Activated CD8-positive, alpha-beta T cell treated with anti-CD3 and anti-CD28 coated beads for 36 hours (primary cell): Measurements from ENCODE around the gene PLEKHN1. TPM values are rescaled to one million over a fixed set of nuclear protein-coding genes. Genes with fewer than 3 reads are reported as not detected.

Experiments
- ATAC-seq: fragments of 200-7000 bp; cut with Tn5 transposase; one replicate; pipeline ENCODE4 v1.10.0; 2021; ENCODE audit warnings: mild to moderate bottlenecking, moderate library complexity
- CTCF ChIA-PET: fragments of 350-600 bp; sonication (Branson Sonifier 250); formaldehyde crosslinking; loops from one replicate; lab custom pipeline; 2021; ENCODE audit warnings: antibody characterized with exemption; lab: Charles Lee
- POLR2A ChIA-PET: fragments of 350-600 bp; sonication (Branson Sonifier 250); formaldehyde crosslinking; loops from one replicate; lab custom pipeline; 2021; ENCODE audit warnings: antibody characterized with exemption; lab: Charles Lee
- DNase-seq: peaks from one replicate; pipeline ENCODE4 v3.0.0-alpha.2; 2020
- H3K27ac Mint-ChIP-seq: one replicate; pipeline ENCODE4 v1.8.0; 2021; ENCODE audit warnings: mild to moderate bottlenecking, mixed read lengths
- H3K27me3 Mint-ChIP-seq: one replicate; pipeline ENCODE4 v1.8.0; 2021; ENCODE audit warnings: mixed read lengths
- H3K36me3 Mint-ChIP-seq: one replicate; pipeline ENCODE4 v1.8.0; 2021; ENCODE audit warnings: low read depth, mixed read lengths
- H3K4me1 Mint-ChIP-seq: one replicate; pipeline ENCODE4 v1.8.0; 2021; ENCODE audit warnings: low read depth, mixed read lengths
- H3K4me3 Mint-ChIP-seq: one replicate; pipeline ENCODE4 v1.8.0; 2021; ENCODE audit warnings: mild to moderate bottlenecking, moderate library complexity, mixed read lengths
- H3K9me3 Mint-ChIP-seq: one replicate; pipeline ENCODE4 v1.8.0; 2021; ENCODE audit warnings: mixed read lengths
- intact Hi-C: fragments of 100-400 bp; cut with micrococcal nuclease; formaldehyde crosslinking; loops from one replicate; pipeline ENCODE4 v1.10.0; 2022
- total RNA-seq, 2 experiments: library from RNA; stranded (reverse); gene quantifications; one replicate each; pipeline ENCODE4 v1.2.3, GENCODE V29; 2021
- TF ChIP-seq, protein P1 (sequence below): fragments of 200-600 bp; IDR thresholded peaks from one replicate; pipeline ENCODE4 v1.8.0; 2022; ENCODE audit warnings: antibody characterized with exemption, mild to moderate bottlenecking

Gene PLEKHN1
- total RNA-seq, 2 experiments from 2014 or later = 1.0 to 1.3 TPM

- CTCF ChIA-PET = interaction anchor here (1.3 kb wide), 2 partner anchors 34 to 39 kb away, joined by 3 to 7 read pairs; no protein-coding TSS in a partner anchor
Observed at GRCh38 chr1:1024771-1025699, 58.8 kb downstream of the PLEKHN1 start.

More at GRCh38 chr1:1024771-1025699, 58.8 kb downstream of the PLEKHN1 start:
- Mint-ChIP-seq H3K27ac (no peak overlapping the region), H3K27me3 (no peaks in the 10 kb centered on the region), H3K4me3 (no peak overlapping the region), H3K36me3 (no peaks in the 10 kb centered on the region), H3K4me1 (peaks cover 2% of the 10 kb centered on the region), H3K9me3 (no peaks in the 10 kb centered on the region)
- intact Hi-C loops = no loop called here
- POLR2A ChIA-PET = interaction anchor here (1.6 kb wide), 1 partner anchor 38 kb away, joined by 5 read pairs; no protein-coding TSS in a partner anchor
- ATAC-seq = no peak
- TF ChIP-seq, protein P1, sequence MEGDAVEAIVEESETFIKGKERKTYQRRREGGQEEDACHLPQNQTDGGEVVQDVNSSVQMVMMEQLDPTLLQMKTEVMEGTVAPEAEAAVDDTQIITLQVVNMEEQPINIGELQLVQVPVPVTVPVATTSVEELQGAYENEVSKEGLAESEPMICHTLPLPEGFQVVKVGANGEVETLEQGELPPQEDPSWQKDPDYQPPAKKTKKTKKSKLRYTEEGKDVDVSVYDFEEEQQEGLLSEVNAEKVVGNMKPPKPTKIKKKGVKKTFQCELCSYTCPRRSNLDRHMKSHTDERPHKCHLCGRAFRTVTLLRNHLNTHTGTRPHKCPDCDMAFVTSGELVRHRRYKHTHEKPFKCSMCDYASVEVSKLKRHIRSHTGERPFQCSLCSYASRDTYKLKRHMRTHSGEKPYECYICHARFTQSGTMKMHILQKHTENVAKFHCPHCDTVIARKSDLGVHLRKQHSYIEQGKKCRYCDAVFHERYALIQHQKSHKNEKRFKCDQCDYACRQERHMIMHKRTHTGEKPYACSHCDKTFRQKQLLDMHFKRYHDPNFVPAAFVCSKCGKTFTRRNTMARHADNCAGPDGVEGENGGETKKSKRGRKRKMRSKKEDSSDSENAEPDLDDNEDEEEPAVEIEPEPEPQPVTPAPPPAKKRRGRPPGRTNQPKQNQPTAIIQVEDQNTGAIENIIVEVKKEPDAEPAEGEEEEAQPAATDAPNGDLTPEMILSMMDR = no peak
- no peak for DNase-seq

Other genes starting within 250 kb of the PLEKHN1 start
- not detected for gene SAMD11, start 42.6 kb upstream of the PLEKHN1 start, total RNA-seq
- gene NOC2L, start 7.2 kb upstream of the PLEKHN1 start, total RNA-seq = 100 to 1,000 TPM; 138 to 139 TPM
- 10 to 100 TPM; 27.8 to 31.2 TPM for gene KLHL17, start 5.9 kb upstream of the PLEKHN1 start, total RNA-seq
- not detected for gene PERM1, start 15.6 kb downstream of the PLEKHN1 start, total RNA-seq
- 1 to 10 TPM; 5.7 to 9.0 TPM for gene HES4, start 33.6 kb downstream of the PLEKHN1 start, total RNA-seq
- gene ISG15, start 47.0 kb downstream of the PLEKHN1 start, total RNA-seq = 100 to 1,000 TPM in 1 of 2 experiments, 10 to 100 TPM in 1; 94.5 to 102 TPM
- 10 to 100 TPM; 64.9 to 68.0 TPM for gene AGRN, start 53.6 kb downstream of the PLEKHN1 start, total RNA-seq
- not detected for gene RNF223, start 107.8 kb downstream of the PLEKHN1 start, total RNA-seq
- gene C1orf159, start 149.6 kb downstream of the PLEKHN1 start, total RNA-seq = 10 to 100 TPM; 17.5 to 20.3 TPM
- gene TTLL10, start 207.4 kb downstream of the PLEKHN1 start, total RNA-seq = not detected
- gene TNFRSF18, start 240.1 kb downstream of the PLEKHN1 start, total RNA-seq = 100 to 1,000 TPM; 126 to 135 TPM
- 100 to 1,000 TPM; 137 to 142 TPM for gene TNFRSF4, start 247.7 kb downstream of the PLEKHN1 start, total RNA-seq